Activated T-cell treated with anti-CD3 and anti-CD28 coated beads for 1 hour (primary cell): Measurements from ENCODE around the gene PMM2.
A peak's percentile ranks its signal among the peaks of the same experiment; 100 is the strongest.
"Not testable (repeated sequence)": the region's sequence is repeated elsewhere in the genome, so short reads cannot be mapped to it uniquely, and the experiment has no call there.

ENCODE experiments used
- DNase-seq: peaks from one replicate; pipeline ENCODE4 v3.0.0-alpha.2; 2020; ENCODE audit warnings: low read depth

The PMM2 gene

GRCh38 chr16:8797364-8798173 lies at the start of gene PMM2, which contains the start of gene TMEM186:
TSS of gene PMM2 (plus strand) at chr16:8797839. CDS start at chr16:8797883, 44 bp downstream.
TSS of gene TMEM186 (minus strand) at chr16:8797639. CDS start at chr16:8797614, 25 bp downstream.
- peak; percentile 89 for DNase-seq

DNA sequence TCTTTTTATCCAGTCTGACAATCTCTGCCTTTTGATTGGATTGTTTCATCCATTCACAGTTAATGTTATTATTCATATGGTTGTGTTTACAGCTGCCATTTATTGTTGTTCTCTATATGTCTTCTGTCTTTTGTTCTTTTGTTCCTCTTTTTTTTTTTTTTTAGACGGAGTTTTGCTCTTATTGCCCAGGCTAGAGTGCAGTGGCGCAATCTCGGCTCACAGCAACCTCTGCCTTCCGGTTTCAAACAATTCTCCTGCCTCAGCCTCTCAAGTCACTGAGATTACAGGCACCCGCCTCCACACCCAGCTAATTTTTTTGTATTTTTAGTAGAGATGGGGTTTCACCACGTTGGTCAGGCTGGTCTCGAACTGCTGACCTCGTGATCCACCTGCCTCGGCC lies 48.7 kb upstream of the PMM2 start:
- DNase-seq, result not testable (repeated sequence)

- no peak for DNase-seq
These were observed 45.9 kb upstream of the PMM2 start for GRCh38 chr16:8751481-8752311.

GRCh38 chr16:8752706-8753105 lies 44.9 kb upstream of the PMM2 start:
- no peak for DNase-seq

- no peak for DNase-seq
These were observed 44.1 kb upstream of the PMM2 start for GRCh38 chr16:8753416-8754054.

DNA sequence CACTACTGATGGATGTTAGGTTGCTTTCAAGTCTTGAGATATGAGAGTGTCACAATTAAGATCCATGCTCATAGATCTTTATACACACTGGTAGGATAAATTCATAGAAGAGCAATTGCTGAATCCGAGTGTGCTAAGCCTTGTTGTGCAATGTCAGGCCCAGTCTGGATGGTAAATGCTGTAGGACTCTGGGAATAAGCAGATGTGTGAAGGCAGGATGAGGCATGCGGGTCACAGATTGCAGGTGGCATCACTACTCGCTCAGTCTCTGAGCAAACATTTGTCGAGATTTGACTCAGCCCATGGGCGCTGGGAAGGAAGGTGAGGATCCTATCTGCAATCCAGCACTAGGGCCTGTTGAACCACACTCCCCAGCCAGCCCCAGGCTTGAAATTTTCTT lies 40.9 kb upstream of the PMM2 start:
- no peak for DNase-seq

- DNase-seq, result no peak
These were observed 39.6 kb upstream of the PMM2 start for GRCh38 chr16:8758022-8758421.

GRCh38 chr16:8760021-8760420 lies 37.6 kb upstream of the PMM2 start:
- no peak for DNase-seq

DNA sequence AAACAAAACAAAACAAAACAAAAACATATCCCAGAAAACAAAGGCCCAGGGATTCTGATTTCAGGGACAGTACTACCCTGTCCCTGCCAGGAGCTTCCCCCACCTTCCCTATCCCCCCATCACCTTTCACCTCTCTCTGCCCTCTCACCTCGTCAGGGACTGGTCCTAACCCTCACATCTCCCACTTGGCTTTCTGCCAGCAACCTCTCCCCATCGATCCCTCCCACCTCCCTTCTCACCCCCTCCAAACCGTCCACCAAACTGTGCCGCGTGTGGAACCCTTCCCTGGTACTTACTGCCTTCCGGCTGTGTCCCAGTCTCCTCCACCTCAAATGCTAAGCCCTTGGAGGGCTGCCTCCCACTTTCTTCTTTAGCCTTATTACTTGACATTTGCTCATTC lies 36.6 kb upstream of the PMM2 start:
- DNase-seq, result no peak

DNA sequence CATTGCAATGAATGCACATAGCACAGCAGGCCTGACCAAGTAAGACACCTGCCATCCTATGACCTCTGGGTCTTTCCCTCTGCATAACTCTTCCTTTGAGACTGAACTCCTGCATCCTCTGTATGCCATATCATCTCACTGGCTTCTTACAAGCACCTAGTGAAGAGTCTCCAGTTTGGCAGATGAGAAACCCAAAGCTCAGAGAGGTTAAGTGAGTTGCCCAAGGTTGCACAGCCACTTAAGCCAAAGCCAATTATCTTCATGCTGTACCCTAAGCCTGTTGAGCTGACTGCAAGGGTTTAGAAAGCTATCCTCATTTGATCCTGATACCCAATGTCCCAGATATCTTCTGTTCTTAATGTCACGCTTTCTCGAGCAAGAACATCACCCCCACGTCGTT lies 35.4 kb upstream of the PMM2 start:
- no peak for DNase-seq

- DNase-seq, result no peak
These were observed 34.6 kb upstream of the PMM2 start for GRCh38 chr16:8763083-8763482.

GRCh38 chr16:8763899-8764298 lies 33.7 kb upstream of the PMM2 start:
- no peak for DNase-seq

GRCh38 chr16:8764525-8765250 lies 33.0 kb upstream of the PMM2 start:
- no peak for DNase-seq

- no peak for DNase-seq
These were observed 30.5 kb upstream of the PMM2 start for GRCh38 chr16:8767176-8767575.

DNA sequence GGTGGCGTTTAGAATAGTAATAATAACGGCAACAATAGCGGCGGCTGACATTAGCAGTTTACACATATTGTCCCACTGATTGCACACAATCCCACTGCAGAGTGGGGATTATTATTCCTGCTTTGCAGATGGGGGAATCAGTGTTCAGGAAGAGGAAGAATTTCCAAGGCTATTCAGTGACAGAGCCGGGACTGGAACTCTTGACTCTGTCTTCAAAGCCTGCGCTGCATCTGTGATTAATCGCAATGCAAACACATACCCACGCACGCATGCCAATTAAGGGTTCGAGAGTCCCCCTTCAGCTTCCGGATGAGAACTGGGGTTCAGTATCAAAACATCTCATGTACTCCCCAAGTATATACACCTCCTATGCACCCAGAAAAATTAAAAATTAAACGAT lies 29.4 kb upstream of the PMM2 start:
- DNase-seq, result no peak

DNA sequence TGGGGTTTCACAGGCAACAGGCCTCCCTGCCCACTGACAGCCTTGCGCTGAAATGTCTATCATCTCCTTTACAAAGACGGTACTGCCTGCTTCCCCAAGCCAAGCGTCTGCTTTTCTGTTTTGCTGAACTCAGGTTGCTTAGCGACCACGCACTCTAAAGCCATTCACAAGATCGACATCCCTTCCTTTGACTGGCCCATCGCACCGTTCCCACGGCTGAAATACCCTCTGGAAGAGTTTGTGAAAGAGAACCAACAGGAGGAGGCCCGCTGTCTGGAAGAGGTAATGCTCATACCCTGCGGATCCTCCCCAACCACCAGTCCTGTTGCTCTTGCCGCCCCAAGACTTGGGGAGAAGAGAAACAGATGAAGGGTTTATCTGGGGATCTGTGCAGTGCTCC lies 28.9 kb upstream of the PMM2 start:
- DNase-seq, result no peak

DNA sequence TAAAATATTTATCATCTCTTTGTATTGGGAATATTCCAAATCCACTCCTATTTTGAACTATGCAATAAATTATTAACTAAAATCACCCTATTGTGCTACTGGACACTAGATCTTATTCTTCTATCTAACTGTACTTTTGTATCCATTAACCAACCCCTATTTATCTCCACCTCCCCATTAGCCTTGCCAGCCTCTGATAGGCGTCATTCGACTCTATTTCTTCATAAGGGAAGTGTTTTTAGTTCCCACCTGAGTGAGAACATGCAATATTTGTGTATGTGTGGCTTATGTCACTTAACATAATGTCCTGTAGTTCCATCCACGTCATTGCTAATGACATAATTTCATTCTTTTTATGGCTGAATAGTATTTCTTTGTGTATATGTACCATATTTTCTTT lies 24.1 kb upstream of the PMM2 start:
- no peak for DNase-seq

- no peak for DNase-seq
These were observed 23.4 kb upstream of the PMM2 start for GRCh38 chr16:8774208-8774607.

DNA sequence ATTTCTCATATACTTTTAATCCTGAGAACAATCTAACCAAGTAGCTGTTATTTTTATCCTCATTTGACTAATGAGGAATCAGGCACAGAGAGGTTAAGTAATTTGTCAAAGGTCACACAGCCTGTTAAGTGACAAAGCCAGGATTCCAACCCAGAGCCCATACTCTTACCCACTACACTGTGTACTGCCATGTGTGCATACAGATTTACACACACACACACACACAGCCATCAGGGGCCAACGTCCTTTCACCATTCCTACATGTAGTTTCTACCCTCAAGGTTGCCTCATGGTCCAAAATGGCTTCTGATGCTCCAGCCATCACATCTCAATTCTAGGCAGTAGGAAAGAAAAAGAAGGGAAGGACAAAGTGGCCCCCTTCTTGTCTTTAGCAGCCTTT lies 22.3 kb upstream of the PMM2 start:
- no peak for DNase-seq

DNA sequence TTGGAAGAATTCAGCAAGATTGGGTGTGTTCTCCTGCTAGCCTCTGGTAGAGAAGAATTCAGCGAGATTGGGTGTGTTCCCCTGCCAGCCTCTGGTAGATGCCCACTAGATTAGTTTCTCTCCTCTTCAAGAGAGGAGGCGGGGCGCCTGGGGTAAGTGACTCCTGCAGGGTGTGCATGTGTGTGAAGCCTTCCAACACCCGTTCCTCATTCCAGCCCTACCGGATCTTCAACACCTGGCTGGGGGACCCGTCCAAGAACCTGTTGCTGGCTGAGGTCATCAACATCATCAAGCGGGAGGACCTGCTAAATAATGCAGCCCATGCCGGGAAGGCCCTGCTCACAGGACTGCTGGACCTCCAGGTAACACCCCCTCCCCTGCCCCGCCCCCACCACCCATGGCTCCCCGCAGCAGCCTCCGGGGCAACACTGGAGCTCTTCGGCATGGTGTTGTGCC lies 21.5 kb upstream of the PMM2 start:
- DNase-seq, result no peak

DNA sequence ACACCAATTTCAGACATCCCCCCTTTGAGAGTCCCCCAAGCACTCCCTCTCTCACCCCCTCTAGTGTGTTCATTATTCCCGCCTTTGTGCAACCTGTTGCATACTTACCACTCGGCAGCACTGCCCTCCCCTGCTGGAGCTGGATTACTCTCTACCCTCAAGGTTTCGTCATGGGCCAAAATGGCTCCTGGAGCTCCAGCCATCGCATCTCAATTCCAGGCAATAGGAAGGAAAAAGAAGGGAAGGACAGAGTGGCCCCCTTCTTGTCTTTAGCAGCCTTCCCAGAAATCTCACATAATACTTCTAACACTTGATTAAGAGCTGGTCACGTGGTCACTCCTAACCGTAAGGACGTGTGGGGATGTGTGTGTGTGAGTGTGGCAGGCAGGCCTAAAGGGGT lies 20.4 kb upstream of the PMM2 start:
- no peak for DNase-seq

GRCh38 chr16:8781797-8782196 lies 15.8 kb upstream of the PMM2 start:
- no peak for DNase-seq
